ENCODE measurements around the gene OCA2. TPM values are rescaled to one million over a fixed set of nuclear protein-coding genes. Genes with fewer than 3 reads are reported as not detected.

The OCA2 gene
- total and polyA plus RNA-seq, 2 experiments from 2014 or later, result not detected

GRCh38 chr15:27867861-27868260 lies 231.3 kb downstream of the OCA2 start:
- Histone ChIP-seq H3K36me3 (ENCODE audit: low read depth) (no peaks in the 10 kb centered on the region), H3K27me3 (replicated peaks; ENCODE audit: insufficient read depth) (no peaks in the 10 kb centered on the region), H3K4me1 (ENCODE audit: insufficient read depth) (no peaks in the 10 kb centered on the region), H3F3A (ENCODE audit: insufficient read depth) (no peaks in the 10 kb centered on the region), H3K9me3 (ENCODE audit: low read depth) (no peaks in the 10 kb centered on the region), H3K4me2 (ENCODE audit: unreplicated experiment) (no peak overlapping the region), H3K9ac (no peak overlapping the region), H3K4me3 (no peak overlapping the region), H4K20me1 (ENCODE audit: insufficient read depth) (no peaks in the 10 kb centered on the region), H2AFZ (no peak overlapping the region), H3K79me2 (ENCODE audit: insufficient read depth) (no peaks in the 10 kb centered on the region), H3K27ac (no peak overlapping the region), H3K9me2 (ENCODE audit: insufficient read depth) (no peaks in the 10 kb centered on the region)
- in situ Hi-C loops (cut with MboI), result no loop called here
- 74 to 77% methylated on average over 7 of the region's 7 CpGs for WGBS, 2 experiments (ENCODE audit: low coverage in 1 of 2, low lambda C conversion rate in 2 of 2, missing lambda C conversion rate in 2 of 2)
- TF ChIP-seq EZH2 (IDR thresholded peaks at IDR 0.05; ENCODE audit: insufficient read depth, poor library complexity, severe bottlenecking) (no peak), EZH2phosphoT487 (IDR thresholded peaks at IDR 0.05; ENCODE audit: insufficient read depth, low read depth) (no peak)
- DNase-seq, result no peak

GRCh38 chr15:27866505-27867165 lies 232.5 kb downstream of the OCA2 start:
- in situ Hi-C loops (cut with MboI), result no loop called here
- Histone ChIP-seq H3K4me1 (ENCODE audit: insufficient read depth) (no peaks in the 10 kb centered on the region), H3K9me3 (ENCODE audit: low read depth) (no peaks in the 10 kb centered on the region), H3K27me3 (replicated peaks; ENCODE audit: insufficient read depth) (no peaks in the 10 kb centered on the region), H2AFZ (no peak overlapping the region), H3F3A (ENCODE audit: insufficient read depth) (no peaks in the 10 kb centered on the region), H4K20me1 (ENCODE audit: insufficient read depth) (no peaks in the 10 kb centered on the region), H3K79me2 (ENCODE audit: insufficient read depth) (no peaks in the 10 kb centered on the region), H3K36me3 (ENCODE audit: low read depth) (no peaks in the 10 kb centered on the region), H3K9me2 (ENCODE audit: insufficient read depth) (no peaks in the 10 kb centered on the region), H3K4me3 (no peak overlapping the region), H3K4me2 (ENCODE audit: unreplicated experiment) (no peak overlapping the region), H3K27ac (no peak overlapping the region), H3K9ac (no peak overlapping the region)
- WGBS, 2 experiments (ENCODE audit: low coverage in 1 of 2, low lambda C conversion rate in 2 of 2, missing lambda C conversion rate in 2 of 2), result 56 to 62% methylated on average over 10 of the region's 10 CpGs
- TF ChIP-seq EZH2 (IDR thresholded peaks at IDR 0.05; ENCODE audit: insufficient read depth, poor library complexity, severe bottlenecking), result no peak
- no peak for TF ChIP-seq EZH2phosphoT487 (IDR thresholded peaks at IDR 0.05; ENCODE audit: insufficient read depth, low read depth)
- no peak for DNase-seq

DNA sequence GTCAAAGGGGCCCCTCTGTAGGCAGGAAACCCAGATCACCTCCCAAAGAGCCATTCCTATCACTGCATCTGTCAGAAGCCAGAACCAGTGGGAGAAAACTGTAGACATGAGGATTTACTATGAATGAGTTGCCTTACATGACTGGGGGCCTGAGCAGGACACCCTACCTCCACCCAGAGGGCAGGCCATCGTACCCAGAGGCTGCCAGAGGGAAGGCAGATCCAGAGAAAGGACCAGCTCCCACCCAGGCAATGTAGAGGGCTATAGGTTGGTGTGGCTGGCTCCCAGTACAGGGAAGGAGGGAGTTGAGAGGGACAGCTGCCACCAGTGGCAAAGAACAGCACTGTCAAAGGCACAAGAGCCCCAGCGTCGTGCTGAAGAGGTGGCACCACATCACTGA lies 233.2 kb downstream of the OCA2 start:
- TF ChIP-seq EZH2phosphoT487 (IDR thresholded peaks at IDR 0.05; ENCODE audit: insufficient read depth, low read depth), result no peak
- no peak for TF ChIP-seq EZH2 (IDR thresholded peaks at IDR 0.05; ENCODE audit: insufficient read depth, poor library complexity, severe bottlenecking)
- H4K20me1 ChIP-seq (ENCODE audit: insufficient read depth), result no peaks in the 10 kb centered on the region
- WGBS, 2 experiments (ENCODE audit: low coverage in 1 of 2, low lambda C conversion rate in 2 of 2, missing lambda C conversion rate in 2 of 2), result 44 to 59% methylated on average over 3 of the region's 3 CpGs
- no peaks in the 10 kb centered on the region for H3F3A ChIP-seq (ENCODE audit: insufficient read depth)
- no peak overlapping the region for H3K4me3 ChIP-seq
- no peak for DNase-seq
- no peak overlapping the region for H2AFZ ChIP-seq
- no peaks in the 10 kb centered on the region for H3K4me1 ChIP-seq (ENCODE audit: insufficient read depth)
- H3K79me2 ChIP-seq (ENCODE audit: insufficient read depth), result no peaks in the 10 kb centered on the region
- no peaks in the 10 kb centered on the region for H3K36me3 ChIP-seq (ENCODE audit: low read depth)
- H3K9ac ChIP-seq, result no peak overlapping the region
- H3K9me3 ChIP-seq (ENCODE audit: low read depth), result no peaks in the 10 kb centered on the region
- no peaks in the 10 kb centered on the region for H3K9me2 ChIP-seq (ENCODE audit: insufficient read depth)
- no peak overlapping the region for H3K27ac ChIP-seq
- no peaks in the 10 kb centered on the region for H3K27me3 ChIP-seq (replicated peaks; ENCODE audit: insufficient read depth)
- H3K4me2 ChIP-seq (ENCODE audit: unreplicated experiment), result no peak overlapping the region
- in situ Hi-C loops (cut with MboI), result no loop called here

DNA sequence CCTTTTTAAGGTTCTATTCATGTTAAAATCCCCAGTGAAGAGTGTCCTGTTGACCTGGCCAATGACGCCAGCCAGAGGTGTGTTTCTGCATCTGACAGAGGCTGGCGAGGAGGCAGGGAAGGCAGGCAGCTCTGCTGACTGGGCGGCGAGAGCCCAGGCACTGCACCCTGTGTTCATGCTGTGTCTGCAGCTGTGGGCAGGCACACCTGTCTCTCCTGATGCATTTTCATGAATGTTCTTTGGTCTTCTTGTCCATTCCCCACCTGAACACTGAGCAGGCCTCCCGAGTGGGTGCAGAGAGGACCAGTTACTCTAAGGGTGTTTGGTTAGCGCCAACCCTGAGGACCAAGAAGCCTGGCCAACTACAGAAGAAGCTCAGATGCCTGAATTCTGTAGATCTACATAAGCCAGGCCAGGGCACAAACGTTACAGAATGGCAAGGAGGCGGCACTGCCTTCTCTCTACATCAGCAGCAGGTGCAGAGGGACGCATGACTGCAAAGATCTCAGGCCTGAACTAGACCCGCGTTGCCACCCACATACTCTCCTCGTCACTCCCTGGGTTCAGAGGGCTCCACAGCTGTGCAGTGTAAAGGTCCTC lies 233.7 kb downstream of the OCA2 start:
- no peaks in the 10 kb centered on the region for H3K27me3 ChIP-seq (replicated peaks; ENCODE audit: insufficient read depth)
- no peaks in the 10 kb centered on the region for H3K36me3 ChIP-seq (ENCODE audit: low read depth)
- H3K79me2 ChIP-seq (ENCODE audit: insufficient read depth), result no peaks in the 10 kb centered on the region
- H3K4me1 ChIP-seq (ENCODE audit: insufficient read depth), result no peaks in the 10 kb centered on the region
- no peak overlapping the region for H3K9ac ChIP-seq
- TF ChIP-seq EZH2phosphoT487 (IDR thresholded peaks at IDR 0.05; ENCODE audit: insufficient read depth, low read depth), result no peak
- no peak for TF ChIP-seq EZH2 (IDR thresholded peaks at IDR 0.05; ENCODE audit: insufficient read depth, poor library complexity, severe bottlenecking)
- no peak overlapping the region for H3K27ac ChIP-seq
- in situ Hi-C loops (cut with MboI), result no loop called here
- no peak overlapping the region for H3K4me2 ChIP-seq (ENCODE audit: unreplicated experiment)
- no peak for DNase-seq
- H3K4me3 ChIP-seq, result no peak overlapping the region
- H3F3A ChIP-seq (ENCODE audit: insufficient read depth), result no peaks in the 10 kb centered on the region
- no peaks in the 10 kb centered on the region for H3K9me2 ChIP-seq (ENCODE audit: insufficient read depth)
- H3K9me3 ChIP-seq (ENCODE audit: low read depth), result no peaks in the 10 kb centered on the region
- WGBS, 2 experiments (ENCODE audit: low coverage in 1 of 2, low lambda C conversion rate in 2 of 2, missing lambda C conversion rate in 2 of 2), result 56 to 60% methylated on average over 12 of the region's 12 CpGs
- no peaks in the 10 kb centered on the region for H4K20me1 ChIP-seq (ENCODE audit: insufficient read depth)
- H2AFZ ChIP-seq, result no peak overlapping the region

Data from GM23248 (cell line).